HepG2 (cell line): ENCODE measurements around the gene EEF1A1. TPM values are rescaled to one million over a fixed set of nuclear protein-coding genes. Genes with fewer than 3 reads are reported as not detected.

Source experiments
- ETV6 ChIP-seq: sonication (generic); formaldehyde crosslinking; conservative IDR thresholded peaks from 2 replicates; pipeline ENCODE4 v1.4.0; 2020; ENCODE audit warnings: missing genetic modification reagents
- EZH2 ChIP-seq: conservative IDR thresholded peaks from 2 replicates; pipeline ENCODE4 v1.6.1; 2012; ENCODE audit warnings: mild to moderate bottlenecking, low read depth, low read length, moderate library complexity
- HIVEP1 ChIP-seq: sonication (generic); formaldehyde crosslinking; IDR thresholded peaks from 2 replicates; pipeline ENCODE4 v1.4.0; 2020; ENCODE audit warnings: mild to moderate bottlenecking, missing genetic modification reagents
- JARID2 ChIP-seq: sonication (generic); formaldehyde crosslinking; IDR thresholded peaks from 2 replicates; pipeline ENCODE4 v1.8.1; 2023; ENCODE audit warnings: missing genetic modification reagents, inconsistent platforms; ENCODE audit not compliant: insufficient replicate concordance
- KLF9 ChIP-seq: IDR thresholded peaks from 2 replicates; pipeline ENCODE4 v1.6.1; 2016; ENCODE audit warnings: low read depth
- RARA ChIP-seq: IDR thresholded peaks from 2 replicates; pipeline ENCODE4 v1.6.1; 2016; ENCODE audit warnings: missing genetic modification reagents, missing compliant biosample characterization
- SMYD3 ChIP-seq: sonication (generic); formaldehyde crosslinking; IDR thresholded peaks from 2 replicates; pipeline ENCODE4 v1.8.1; 2023; ENCODE audit warnings: mild to moderate bottlenecking, missing genetic modification reagents
- SPEN ChIP-seq: sonication (generic); formaldehyde crosslinking; IDR thresholded peaks from 2 replicates; pipeline ENCODE4 v1.5.1; 2020; ENCODE audit warnings: low read depth, mild to moderate bottlenecking, missing genetic modification reagents
- ZFP36L2 ChIP-seq: sonication (generic); formaldehyde crosslinking; IDR thresholded peaks from 2 replicates; pipeline ENCODE4 v1.4.0; 2020; ENCODE audit warnings: missing genetic modification reagents
- ZSCAN30 ChIP-seq: sonication (generic); formaldehyde crosslinking; IDR thresholded peaks from 2 replicates; pipeline ENCODE4 v1.5.0; 2020; ENCODE audit warnings: mild to moderate bottlenecking, missing genetic modification reagents
- polyA plus RNA-seq, 8 experiments: library from polyadenylated mRNA; depleted of rRNA in 3 of 8; stranded (reverse) in 7 of 8; unstranded in 1 of 8; fragments of >200 nt; fragmentation: Illumina TruSeq in 4 of 8; extraction: Trizol in 4 of 8; gene quantifications; 2 replicates each; pipeline versions ENCODE4 v1.2.1 to v1.2.3, GENCODE V29; 2011 to 2016; ENCODE audit warnings: low read depth in 4 of 8, missing spikeins in 1 of 8, mixed read lengths in 1 of 8; ENCODE audit not compliant: insufficient read depth in 1 of 8
- total RNA-seq, 5 experiments: library from RNA; depleted of rRNA; stranded (reverse); fragments of >200 nt; fragmentation: Illumina TruSeq; extraction: Trizol; gene quantifications; 2 replicates each; pipeline ENCODE4 v1.2.3, GENCODE V29; 2016; ENCODE audit warnings: low read depth in 1 of 5
- TF ChIP-seq, protein P1 (sequence below): sonication (generic); formaldehyde crosslinking; conservative IDR thresholded peaks from 2 replicates; pipeline ENCODE4 v1.5.0; 2020; ENCODE audit warnings: missing genetic modification reagents
- TF ChIP-seq, protein P2 (sequence below): IDR thresholded peaks from 2 replicates; pipeline ENCODE4 v1.6.1; 2012; ENCODE audit warnings: low read length, improper control_type of control experiment
- TF ChIP-seq, protein P3 (sequence below): sonication (generic); formaldehyde crosslinking; IDR thresholded peaks from 2 replicates; pipeline ENCODE4 v1.4.0; 2020; ENCODE audit warnings: missing genetic modification reagents, borderline replicate concordance
- TF ChIP-seq, protein P4 (sequence below): sonication (generic); formaldehyde crosslinking; IDR thresholded peaks from 2 replicates; pipeline ENCODE4 v1.4.0; 2020; ENCODE audit warnings: missing genetic modification reagents
- TF ChIP-seq, protein P5 (sequence below): sonication (generic); formaldehyde crosslinking; IDR thresholded peaks from 2 replicates; pipeline ENCODE4 v1.4.0; 2020; ENCODE audit warnings: mild to moderate bottlenecking, missing genetic modification reagents

EEF1A1 gene
- total and polyA plus RNA-seq, 2 of the 13 experiments (the other 11 are each of a cell fraction or from before 2014, with no cell fraction given): 13,726 to 17,172 TPM

DNA sequence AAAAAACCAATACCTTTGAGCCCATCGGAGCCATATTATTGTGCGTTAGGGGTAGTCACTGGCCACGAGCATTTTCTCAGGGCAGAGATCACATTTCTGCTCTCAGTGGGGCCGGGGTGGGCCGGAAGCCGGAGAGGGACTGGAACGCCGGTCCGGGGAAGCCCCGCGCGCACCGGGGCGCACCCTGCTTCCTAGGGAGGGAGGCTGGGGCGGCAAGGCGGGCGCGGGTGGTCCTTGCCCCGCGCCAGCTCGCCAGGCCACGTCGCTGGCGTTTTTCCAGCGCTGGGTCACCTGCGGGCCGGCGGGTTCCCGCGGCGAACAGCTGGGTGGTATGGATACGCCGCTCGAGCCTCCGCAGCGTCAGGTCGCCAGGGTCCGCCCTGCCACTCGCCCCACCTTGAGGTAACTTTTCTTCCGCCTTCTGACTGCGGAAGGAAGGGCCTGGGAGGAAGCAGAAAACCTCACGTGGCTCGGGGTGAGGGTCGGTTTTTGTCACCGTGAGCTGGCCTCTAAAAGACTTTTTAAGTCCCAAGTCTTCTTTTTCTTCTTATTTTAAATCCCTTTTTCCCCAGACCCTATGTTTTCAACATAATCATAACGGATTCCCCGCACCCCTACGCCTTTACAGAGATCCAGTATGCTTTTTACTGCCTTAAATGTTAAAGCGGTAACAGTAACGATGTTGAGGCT, 2.7 kb upstream of the EEF1A1 start (continued):
- TF ChIP-seq, protein P1, sequence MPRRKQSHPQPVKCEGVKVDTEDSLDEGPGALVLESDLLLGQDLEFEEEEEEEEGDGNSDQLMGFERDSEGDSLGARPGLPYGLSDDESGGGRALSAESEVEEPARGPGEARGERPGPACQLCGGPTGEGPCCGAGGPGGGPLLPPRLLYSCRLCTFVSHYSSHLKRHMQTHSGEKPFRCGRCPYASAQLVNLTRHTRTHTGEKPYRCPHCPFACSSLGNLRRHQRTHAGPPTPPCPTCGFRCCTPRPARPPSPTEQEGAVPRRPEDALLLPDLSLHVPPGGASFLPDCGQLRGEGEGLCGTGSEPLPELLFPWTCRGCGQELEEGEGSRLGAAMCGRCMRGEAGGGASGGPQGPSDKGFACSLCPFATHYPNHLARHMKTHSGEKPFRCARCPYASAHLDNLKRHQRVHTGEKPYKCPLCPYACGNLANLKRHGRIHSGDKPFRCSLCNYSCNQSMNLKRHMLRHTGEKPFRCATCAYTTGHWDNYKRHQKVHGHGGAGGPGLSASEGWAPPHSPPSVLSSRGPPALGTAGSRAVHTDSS (CRISPR knock-in tag): no peak
- TF ChIP-seq SPEN (peak; percentile 69), ZFP36L2 (CRISPR knock-in tag) (no peak), ZSCAN30 (CRISPR knock-in tag) (0 out of 2 replicates have a peak, but pooled peaks have one; percentile 17), KLF9 (CRISPR knock-in tag) (no peak), JARID2 (no peak), RARA (CRISPR knock-in tag) (peak; percentile 64; the same call in 1 of the 2 replicates), HIVEP1 (CRISPR knock-in tag) (peak; percentile 89), EZH2 (no peak), ETV6 (CRISPR knock-in tag) (peak; percentile 84; the same call in 1 of the 2 replicates), SMYD3 (no peak)
- TF ChIP-seq, protein P2, sequence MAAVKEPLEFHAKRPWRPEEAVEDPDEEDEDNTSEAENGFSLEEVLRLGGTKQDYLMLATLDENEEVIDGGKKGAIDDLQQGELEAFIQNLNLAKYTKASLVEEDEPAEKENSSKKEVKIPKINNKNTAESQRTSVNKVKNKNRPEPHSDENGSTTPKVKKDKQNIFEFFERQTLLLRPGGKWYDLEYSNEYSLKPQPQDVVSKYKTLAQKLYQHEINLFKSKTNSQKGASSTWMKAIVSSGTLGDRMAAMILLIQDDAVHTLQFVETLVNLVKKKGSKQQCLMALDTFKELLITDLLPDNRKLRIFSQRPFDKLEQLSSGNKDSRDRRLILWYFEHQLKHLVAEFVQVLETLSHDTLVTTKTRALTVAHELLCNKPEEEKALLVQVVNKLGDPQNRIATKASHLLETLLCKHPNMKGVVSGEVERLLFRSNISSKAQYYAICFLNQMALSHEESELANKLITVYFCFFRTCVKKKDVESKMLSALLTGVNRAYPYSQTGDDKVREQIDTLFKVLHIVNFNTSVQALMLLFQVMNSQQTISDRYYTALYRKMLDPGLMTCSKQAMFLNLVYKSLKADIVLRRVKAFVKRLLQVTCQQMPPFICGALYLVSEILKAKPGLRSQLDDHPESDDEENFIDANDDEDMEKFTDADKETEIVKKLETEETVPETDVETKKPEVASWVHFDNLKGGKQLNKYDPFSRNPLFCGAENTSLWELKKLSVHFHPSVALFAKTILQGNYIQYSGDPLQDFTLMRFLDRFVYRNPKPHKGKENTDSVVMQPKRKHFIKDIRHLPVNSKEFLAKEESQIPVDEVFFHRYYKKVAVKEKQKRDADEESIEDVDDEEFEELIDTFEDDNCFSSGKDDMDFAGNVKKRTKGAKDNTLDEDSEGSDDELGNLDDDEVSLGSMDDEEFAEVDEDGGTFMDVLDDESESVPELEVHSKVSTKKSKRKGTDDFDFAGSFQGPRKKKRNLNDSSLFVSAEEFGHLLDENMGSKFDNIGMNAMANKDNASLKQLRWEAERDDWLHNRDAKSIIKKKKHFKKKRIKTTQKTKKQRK: no peak
- TF ChIP-seq, protein P3, sequence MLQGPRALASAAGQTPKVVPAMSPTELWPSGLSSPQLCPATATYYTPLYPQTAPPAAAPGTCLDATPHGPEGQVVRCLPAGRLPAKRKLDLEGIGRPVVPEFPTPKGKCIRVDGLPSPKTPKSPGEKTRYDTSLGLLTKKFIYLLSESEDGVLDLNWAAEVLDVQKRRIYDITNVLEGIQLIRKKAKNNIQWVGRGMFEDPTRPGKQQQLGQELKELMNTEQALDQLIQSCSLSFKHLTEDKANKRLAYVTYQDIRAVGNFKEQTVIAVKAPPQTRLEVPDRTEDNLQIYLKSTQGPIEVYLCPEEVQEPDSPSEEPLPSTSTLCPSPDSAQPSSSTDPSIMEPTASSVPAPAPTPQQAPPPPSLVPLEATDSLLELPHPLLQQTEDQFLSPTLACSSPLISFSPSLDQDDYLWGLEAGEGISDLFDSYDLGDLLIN (CRISPR knock-in tag): no peak; the same call in 1 of the 2 replicates
- TF ChIP-seq, protein P4, sequence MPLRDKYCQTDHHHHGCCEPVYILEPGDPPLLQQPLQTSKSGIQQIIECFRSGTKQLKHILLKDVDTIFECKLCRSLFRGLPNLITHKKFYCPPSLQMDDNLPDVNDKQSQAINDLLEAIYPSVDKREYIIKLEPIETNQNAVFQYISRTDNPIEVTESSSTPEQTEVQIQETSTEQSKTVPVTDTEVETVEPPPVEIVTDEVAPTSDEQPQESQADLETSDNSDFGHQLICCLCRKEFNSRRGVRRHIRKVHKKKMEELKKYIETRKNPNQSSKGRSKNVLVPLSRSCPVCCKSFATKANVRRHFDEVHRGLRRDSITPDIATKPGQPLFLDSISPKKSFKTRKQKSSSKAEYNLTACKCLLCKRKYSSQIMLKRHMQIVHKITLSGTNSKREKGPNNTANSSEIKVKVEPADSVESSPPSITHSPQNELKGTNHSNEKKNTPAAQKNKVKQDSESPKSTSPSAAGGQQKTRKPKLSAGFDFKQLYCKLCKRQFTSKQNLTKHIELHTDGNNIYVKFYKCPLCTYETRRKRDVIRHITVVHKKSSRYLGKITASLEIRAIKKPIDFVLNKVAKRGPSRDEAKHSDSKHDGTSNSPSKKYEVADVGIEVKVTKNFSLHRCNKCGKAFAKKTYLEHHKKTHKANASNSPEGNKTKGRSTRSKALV (CRISPR knock-in tag): peak; percentile 94
- TF ChIP-seq, protein P5, sequence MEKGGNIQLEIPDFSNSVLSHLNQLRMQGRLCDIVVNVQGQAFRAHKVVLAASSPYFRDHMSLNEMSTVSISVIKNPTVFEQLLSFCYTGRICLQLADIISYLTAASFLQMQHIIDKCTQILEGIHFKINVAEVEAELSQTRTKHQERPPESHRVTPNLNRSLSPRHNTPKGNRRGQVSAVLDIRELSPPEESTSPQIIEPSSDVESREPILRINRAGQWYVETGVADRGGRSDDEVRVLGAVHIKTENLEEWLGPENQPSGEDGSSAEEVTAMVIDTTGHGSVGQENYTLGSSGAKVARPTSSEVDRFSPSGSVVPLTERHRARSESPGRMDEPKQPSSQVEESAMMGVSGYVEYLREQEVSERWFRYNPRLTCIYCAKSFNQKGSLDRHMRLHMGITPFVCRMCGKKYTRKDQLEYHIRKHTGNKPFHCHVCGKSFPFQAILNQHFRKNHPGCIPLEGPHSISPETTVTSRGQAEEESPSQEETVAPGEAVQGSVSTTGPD (CRISPR knock-in tag): no peak
